Measurements from ENCODE around the gene GOLGB1. TPM values are rescaled to one million over a fixed set of nuclear protein-coding genes. Genes with fewer than 3 reads are reported as not detected.

Gene GOLGB1
- total RNA-seq, 1 donor from 2014 or later: 40.9 TPM

- no peaks in the 10 kb centered on the region for H3K36me3 Mint-ChIP-seq (ENCODE audit: unreplicated experiment)
- H3K9me3 Mint-ChIP-seq (ENCODE audit: unreplicated experiment): peaks cover 1% of the 10 kb centered on the region
- H3K4me3 Mint-ChIP-seq (ENCODE audit: unreplicated experiment): no peak overlapping the region
- H3K4me1 Mint-ChIP-seq (ENCODE audit: low read depth, unreplicated experiment): no peaks in the 10 kb centered on the region
- no peak overlapping the region for H3K27ac Mint-ChIP-seq (ENCODE audit: unreplicated experiment)
- H3K27me3 Mint-ChIP-seq (ENCODE audit: unreplicated experiment): no peaks in the 10 kb centered on the region
- TF ChIP-seq CTCF (IDR thresholded peaks at IDR 0.05; ENCODE audit: partially characterized antibody, unreplicated experiment): no peak
- DNase-seq: no peak
These were observed 8.6 kb downstream of the GOLGB1 start for GRCh38 chr3:121740896-121741295.

GRCh38 chr3:121739902-121740301, 9.6 kb downstream of the GOLGB1 start:
- Mint-ChIP-seq H3K27me3 (ENCODE audit: unreplicated experiment) (no peaks in the 10 kb centered on the region), H3K4me3 (ENCODE audit: unreplicated experiment) (no peak overlapping the region), H3K9me3 (ENCODE audit: unreplicated experiment) (peaks cover 1% of the 10 kb centered on the region), H3K4me1 (ENCODE audit: low read depth, unreplicated experiment) (no peaks in the 10 kb centered on the region), H3K36me3 (ENCODE audit: unreplicated experiment) (no peaks in the 10 kb centered on the region), H3K27ac (ENCODE audit: unreplicated experiment) (no peak overlapping the region)
- DNase-seq: no peak
- no peak for TF ChIP-seq CTCF (IDR thresholded peaks at IDR 0.05; ENCODE audit: partially characterized antibody, unreplicated experiment)

- TF ChIP-seq CTCF (IDR thresholded peaks at IDR 0.05; ENCODE audit: partially characterized antibody, unreplicated experiment): no peak
- H3K27me3 Mint-ChIP-seq (ENCODE audit: unreplicated experiment): no peaks in the 10 kb centered on the region
- H3K4me3 Mint-ChIP-seq (ENCODE audit: unreplicated experiment): no peak overlapping the region
- no peaks in the 10 kb centered on the region for H3K4me1 Mint-ChIP-seq (ENCODE audit: low read depth, unreplicated experiment)
- no peak for DNase-seq
- peaks cover 1% of the 10 kb centered on the region for H3K9me3 Mint-ChIP-seq (ENCODE audit: unreplicated experiment)
- H3K36me3 Mint-ChIP-seq (ENCODE audit: unreplicated experiment): no peaks in the 10 kb centered on the region
- no peak overlapping the region for H3K27ac Mint-ChIP-seq (ENCODE audit: unreplicated experiment)
These were observed 11.9 kb downstream of the GOLGB1 start for GRCh38 chr3:121737644-121738043.

- Mint-ChIP-seq H3K9me3 (ENCODE audit: unreplicated experiment) (no peaks in the 10 kb centered on the region), H3K4me1 (ENCODE audit: low read depth, unreplicated experiment) (no peaks in the 10 kb centered on the region)
These were observed 13.4 kb downstream of the GOLGB1 start for GRCh38 chr3:121736112-121736511.

More at GRCh38 chr3:121736112-121736511, 13.4 kb downstream of the GOLGB1 start:
- no peak for DNase-seq
- Mint-ChIP-seq H3K36me3 (ENCODE audit: unreplicated experiment) (no peaks in the 10 kb centered on the region), H3K27ac (ENCODE audit: unreplicated experiment) (no peak overlapping the region), H3K27me3 (ENCODE audit: unreplicated experiment) (no peaks in the 10 kb centered on the region), H3K4me3 (ENCODE audit: unreplicated experiment) (no peak overlapping the region)
- TF ChIP-seq CTCF (IDR thresholded peaks at IDR 0.05; ENCODE audit: partially characterized antibody, unreplicated experiment): no peak

Measured in glutamatergic neuron (in vitro differentiated cells).